Measurements from ENCODE around the gene HYI. TPM values are rescaled to one million over a fixed set of nuclear protein-coding genes. Genes with fewer than 3 reads are reported as not detected.
"Not testable (repeated sequence)": the region's sequence is repeated elsewhere in the genome, so short reads cannot be mapped to it uniquely, and the experiment has no call there.

Gene HYI
- polyA plus RNA-seq, 3 donors: 26.2 to 47.5 (median 41.8) TPM

- no peak for DNase-seq (ENCODE audit: extremely low read depth in 1 of 11, low read depth in 9 of 11, low spot score in 4 of 11)
Measured at GRCh38 chr1:43421976-43422750, 31.6 kb downstream of the HYI start.

GRCh38 chr1:43421396-43421795 is 32.3 kb downstream of the HYI start:
- no peak for DNase-seq (ENCODE audit: extremely low read depth in 1 of 11, low read depth in 9 of 11, low spot score in 4 of 11)

- DNase-seq (ENCODE audit: extremely low read depth in 1 of 11, low read depth in 9 of 11, low spot score in 4 of 11): no peak
Measured at GRCh38 chr1:43420874-43421273, 32.9 kb downstream of the HYI start.

- no peak for DNase-seq (ENCODE audit: extremely low read depth in 1 of 11, low read depth in 9 of 11, low spot score in 4 of 11)
Measured at GRCh38 chr1:43419627-43420425, 33.9 kb downstream of the HYI start.

- no peak for DNase-seq (ENCODE audit: extremely low read depth in 1 of 11, low read depth in 9 of 11, low spot score in 4 of 11)
Measured at GRCh38 chr1:43418858-43419257, 34.9 kb downstream of the HYI start.

GRCh38 chr1:43415901-43416300 is 37.8 kb downstream of the HYI start:
- no peak for DNase-seq (ENCODE audit: extremely low read depth in 1 of 11, low read depth in 9 of 11, low spot score in 4 of 11)

- DNase-seq (ENCODE audit: extremely low read depth in 1 of 11, low read depth in 9 of 11, low spot score in 4 of 11): peak in 9 of 11 donors; percentile 15 to 43 (median 29)
Measured at GRCh38 chr1:43414634-43415223, 39.0 kb downstream of the HYI start.

GRCh38 chr1:43413426-43413825 is 40.3 kb downstream of the HYI start:
- DNase-seq (ENCODE audit: extremely low read depth in 1 of 11, low read depth in 9 of 11, low spot score in 4 of 11): not testable (repeated sequence)

- no peak for DNase-seq (ENCODE audit: extremely low read depth in 1 of 11, low read depth in 9 of 11, low spot score in 4 of 11)
Measured at GRCh38 chr1:43410571-43410970, 43.2 kb downstream of the HYI start.

- DNase-seq (ENCODE audit: extremely low read depth in 1 of 11, low read depth in 9 of 11, low spot score in 4 of 11): no peak
Measured at GRCh38 chr1:43405876-43406234, 47.9 kb downstream of the HYI start.

GRCh38 chr1:43405219-43405875 is 48.4 kb downstream of the HYI start:
- DNase-seq (ENCODE audit: extremely low read depth in 1 of 11, low read depth in 9 of 11, low spot score in 4 of 11): no peak

- DNase-seq (ENCODE audit: extremely low read depth in 1 of 11, low read depth in 9 of 11, low spot score in 4 of 11): no peak
Measured at GRCh38 chr1:43404353-43404752, 49.4 kb downstream of the HYI start.

- DNase-seq (ENCODE audit: extremely low read depth in 1 of 11, low read depth in 9 of 11, low spot score in 4 of 11): no peak
Measured at GRCh38 chr1:43402089-43402865, 51.5 kb downstream of the HYI start.

Other genes with a start within 250 kb of the HYI start
- gene TMEM125, start 183.9 kb downstream of the HYI start, polyA plus RNA-seq (ENCODE audit: insufficient read length in 3 of 3): 10 to 100 TPM; 12.7 to 20.1 (median 19.0) TPM
- gene C1orf210, start 168.3 kb downstream of the HYI start, polyA plus RNA-seq (ENCODE audit: insufficient read length in 3 of 3): 10 to 100 TPM; 23.7 to 26.9 (median 26.3) TPM
- gene TIE1, start 152.9 kb downstream of the HYI start, polyA plus RNA-seq (ENCODE audit: insufficient read length in 3 of 3): 10 to 100 TPM; 39.5 to 62.5 (median 55.4) TPM
- gene MPL, start 116.1 kb downstream of the HYI start, polyA plus RNA-seq (ENCODE audit: insufficient read length in 3 of 3): 1 to 10 TPM in 2 of 3 donors, under 1 TPM in 1; 0.78 to 1.3 (median 1.1) TPM
- gene CDC20, start 95.0 kb downstream of the HYI start, polyA plus RNA-seq (ENCODE audit: insufficient read length in 3 of 3): 10 to 100 TPM; 27.9 to 51.7 (median 44.9) TPM
- 10 to 100 TPM; 75.3 to 83.9 (median 77.6) TPM for gene ELOVL1, start 85.9 kb downstream of the HYI start, polyA plus RNA-seq (ENCODE audit: insufficient read length in 3 of 3)
- gene MED8, start 64.1 kb downstream of the HYI start, polyA plus RNA-seq (ENCODE audit: insufficient read length in 3 of 3): 10 to 100 TPM; 35.8 to 41.2 (median 38.3) TPM
- gene SZT2, start 64.0 kb downstream of the HYI start, polyA plus RNA-seq (ENCODE audit: insufficient read length in 3 of 3): 10 to 100 TPM; 20.9 to 30.1 (median 21.6) TPM
- gene PTPRF, start 77.0 kb upstream of the HYI start, polyA plus RNA-seq (ENCODE audit: insufficient read length in 3 of 3): 100 to 1,000 TPM; 207 to 229 (median 213) TPM
- gene KDM4A, start 196.2 kb upstream of the HYI start, polyA plus RNA-seq (ENCODE audit: insufficient read length in 3 of 3): 10 to 100 TPM; 46.9 to 57.2 (median 54.7) TPM

Measured in renal cortex interstitium (tissue), 11 donors.